Measurements from ENCODE around the gene PRAMEF17. TPM values are rescaled to one million over a fixed set of nuclear protein-coding genes. Genes with fewer than 3 reads are reported as not detected.
A peak's percentile ranks its signal among the peaks of the same experiment; 100 is the strongest.
"Not testable (repeated sequence)": the region's sequence is repeated elsewhere in the genome, so short reads cannot be mapped to it uniquely, and the experiment has no call there.

PRAMEF17 gene, protein sequence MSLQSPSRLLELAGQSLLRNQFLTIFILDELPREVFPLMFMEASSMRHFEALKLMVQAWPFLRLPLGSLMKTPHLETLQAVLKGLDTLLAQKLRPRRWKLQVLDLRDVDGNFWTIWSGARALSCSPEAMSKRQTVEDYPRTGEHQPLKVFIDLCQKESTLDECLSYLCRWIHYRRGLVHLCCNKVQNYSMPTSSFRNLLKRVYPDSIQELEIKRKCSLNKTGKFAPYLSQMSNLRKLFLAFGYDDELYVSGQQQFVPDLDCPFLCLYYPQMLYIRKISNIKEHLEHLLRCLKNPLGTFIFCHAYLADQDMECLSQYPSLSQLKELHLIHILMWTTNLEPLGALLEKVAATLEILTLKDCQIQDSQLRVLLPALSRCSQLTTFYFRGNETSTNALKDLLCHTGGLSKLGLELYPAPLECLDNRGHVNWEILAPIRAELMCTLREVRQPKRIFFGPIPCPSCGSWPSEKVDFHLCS
- total RNA-seq (not detected), polyA plus RNA-seq (not detected)
- long read RNA-seq, donor 1: 0 reads
- long read RNA-seq, donor 2: 0 reads
- long read RNA-seq, donor 3: 0 reads
- long read RNA-seq, donor 4: 0 reads
- long read RNA-seq, donor 5: 0 reads
- long read RNA-seq, donor 6: 0 reads
- long read RNA-seq, donor 7: 0 reads
- long read RNA-seq, donor 8: 0 reads
- long read RNA-seq, donor 9: 0 reads
- long read RNA-seq, donor 10: 0 reads

DNA sequence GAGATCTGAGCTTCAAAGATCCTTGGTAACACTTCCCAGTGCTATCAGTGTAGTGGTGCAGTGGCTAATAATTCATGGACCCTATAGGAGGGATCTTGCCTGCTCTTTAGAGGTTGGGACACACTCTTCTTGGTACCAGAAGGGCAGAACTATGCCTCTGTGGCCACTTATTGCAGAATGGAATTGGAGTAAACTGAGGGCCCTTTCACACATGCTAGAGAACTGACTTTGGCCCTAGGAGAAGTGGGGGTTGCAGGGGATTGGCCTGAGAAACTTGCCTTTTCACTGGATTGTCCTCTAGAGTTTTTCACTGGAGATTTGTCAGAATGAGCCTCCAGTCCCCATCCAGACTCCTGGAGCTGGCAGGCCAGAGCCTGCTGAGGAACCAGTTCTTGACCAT lies at the start of gene PRAMEF17:
Gene PRAMEF17 (plus strand): TSS at position 301 of the 400 bp plus-strand sequence. CDS start 26 bp downstream, at position 327.
- H3K27me3 ChIP-seq; DNase-seq; H3K4me3 ChIP-seq; intact Hi-C loops (cut with DNase I); H3K36me3 ChIP-seq (replicated peaks in 1 of 2); H3K9me3 ChIP-seq (replicated peaks in 1 of 3); H3K4me1 ChIP-seq (replicated peaks in 1 of 2); H3K27ac ChIP-seq: not testable (repeated sequence)

DNA sequence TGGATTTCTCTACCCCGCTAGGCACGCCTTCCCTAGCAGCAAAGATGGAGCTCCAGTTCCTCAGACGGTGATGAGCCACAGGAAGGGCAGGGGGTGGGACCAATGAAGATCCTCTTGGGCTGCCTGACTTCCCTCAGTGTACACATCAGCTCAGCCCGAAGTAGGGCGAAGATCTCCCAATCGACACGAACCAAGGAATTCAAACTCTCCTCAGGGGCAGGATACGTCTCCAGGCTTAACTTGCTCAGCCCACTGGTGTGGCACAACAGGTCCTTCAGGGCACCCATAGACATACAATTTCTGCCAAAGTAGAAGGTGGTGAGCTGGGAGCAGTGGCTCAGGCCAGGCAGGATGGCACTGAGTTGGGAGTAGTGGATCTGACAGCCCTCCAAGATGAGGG lies 46.9 kb upstream of the PRAMEF17 start:
- H3K36me3 ChIP-seq (replicated peaks in 1 of 2); H3K9me3 ChIP-seq (replicated peaks in 1 of 3); H3K4me3 ChIP-seq; H3K27me3 ChIP-seq; DNase-seq; intact Hi-C loops (cut with DNase I); H3K4me1 ChIP-seq (replicated peaks in 1 of 2); H3K27ac ChIP-seq: not testable (repeated sequence)
- WGBS, 4 donors: 74 to 85% (median 80%) methylated on average over 5 to 8 of the region's 8 CpGs

DNA sequence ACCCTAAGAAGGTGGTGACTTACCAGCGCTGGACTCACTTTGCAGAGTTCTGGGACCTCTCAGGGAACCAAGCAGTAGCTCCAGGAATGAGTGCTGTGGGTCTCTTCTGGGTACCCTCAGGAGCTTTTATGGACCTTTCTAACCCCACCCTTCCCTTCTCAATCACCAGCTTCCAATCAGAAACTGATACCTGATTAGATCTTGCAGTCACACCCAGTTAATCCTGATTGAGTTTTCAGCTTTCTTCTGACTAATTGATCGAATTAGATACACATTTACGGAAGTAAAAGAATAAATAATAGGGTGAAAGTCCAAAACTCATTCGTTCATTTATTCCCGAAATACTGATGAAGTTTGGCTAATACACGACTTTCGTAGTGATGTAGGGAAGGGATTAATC lies 42.4 kb upstream of the PRAMEF17 start, which contains the start of gene PRAMEF14:
Gene PRAMEF14 (minus strand): TSS at position 101 of the 400 bp plus-strand sequence. CDS start 1,820 bp downstream, outside the sequence.
- H3K9me3 ChIP-seq (replicated peaks in 1 of 3); H3K4me1 ChIP-seq (replicated peaks in 1 of 2); H3K27ac ChIP-seq; DNase-seq; intact Hi-C loops (cut with DNase I); H3K4me3 ChIP-seq; H3K27me3 ChIP-seq; H3K36me3 ChIP-seq (replicated peaks in 1 of 2): not testable (repeated sequence)
- WGBS, 4 donors: 70 to 78% (median 77%) methylated on average over 6 to 7 of the region's 7 CpGs

DNA sequence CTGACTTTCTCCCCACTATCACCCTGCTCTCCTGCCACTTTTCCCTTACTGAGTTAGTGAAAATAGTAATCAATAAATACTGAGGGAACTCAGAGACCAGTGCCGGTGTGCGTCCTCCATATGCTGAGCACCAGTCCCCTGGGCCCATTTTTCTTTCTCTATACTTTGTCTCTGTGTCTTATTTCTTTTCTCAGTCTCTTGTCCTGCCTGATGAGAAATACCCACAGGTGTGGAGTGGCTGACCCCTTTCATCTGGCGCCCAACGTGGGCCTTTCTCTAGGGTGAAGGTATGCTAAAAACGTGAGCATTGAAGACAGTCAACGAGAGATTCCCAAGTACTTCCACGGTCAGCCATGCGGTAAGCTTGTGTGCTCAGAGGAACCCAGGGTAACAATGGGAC lies 36.0 kb upstream of the PRAMEF17 start:
- H3K9me3 ChIP-seq (replicated peaks in 1 of 3); H3K27me3 ChIP-seq; H3K36me3 ChIP-seq (replicated peaks in 1 of 2); DNase-seq; H3K4me3 ChIP-seq; intact Hi-C loops (cut with DNase I); H3K4me1 ChIP-seq (replicated peaks in 1 of 2); H3K27ac ChIP-seq: not testable (repeated sequence)
- 79 to 89% (median 88%) methylated on average over 5 to 8 of the region's 8 CpGs for WGBS, 4 donors

DNA sequence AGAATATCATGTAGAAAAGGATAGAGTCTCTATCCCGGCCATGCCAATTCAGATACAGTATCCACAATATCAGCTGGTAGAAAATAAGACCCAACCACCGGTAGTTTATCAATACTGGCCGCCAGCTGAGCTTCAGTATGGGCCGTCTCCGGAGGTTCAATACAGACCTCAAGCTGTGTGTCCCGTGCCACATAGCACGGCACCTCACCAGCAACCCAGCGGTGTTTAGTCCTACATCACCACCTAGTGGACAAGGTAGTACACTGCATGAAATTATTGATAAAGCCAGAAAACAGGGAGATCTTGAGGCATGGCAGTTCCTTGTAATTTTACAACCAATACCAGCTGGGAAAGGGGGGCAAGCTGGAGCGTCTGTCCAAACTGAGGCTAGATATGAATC lies 35.0 kb upstream of the PRAMEF17 start:
- H3K27ac ChIP-seq; H3K9me3 ChIP-seq (replicated peaks in 1 of 3); H3K27me3 ChIP-seq; H3K36me3 ChIP-seq (replicated peaks in 1 of 2); H3K4me1 ChIP-seq (replicated peaks in 1 of 2); DNase-seq; H3K4me3 ChIP-seq; intact Hi-C loops (cut with DNase I): not testable (repeated sequence)
- WGBS, 4 donors: 0% methylated on average over 1 of the region's 9 CpGs; no CpG with 5 or more reads in 3 of the 4 donors
- TF ChIP-seq, protein P1, sequence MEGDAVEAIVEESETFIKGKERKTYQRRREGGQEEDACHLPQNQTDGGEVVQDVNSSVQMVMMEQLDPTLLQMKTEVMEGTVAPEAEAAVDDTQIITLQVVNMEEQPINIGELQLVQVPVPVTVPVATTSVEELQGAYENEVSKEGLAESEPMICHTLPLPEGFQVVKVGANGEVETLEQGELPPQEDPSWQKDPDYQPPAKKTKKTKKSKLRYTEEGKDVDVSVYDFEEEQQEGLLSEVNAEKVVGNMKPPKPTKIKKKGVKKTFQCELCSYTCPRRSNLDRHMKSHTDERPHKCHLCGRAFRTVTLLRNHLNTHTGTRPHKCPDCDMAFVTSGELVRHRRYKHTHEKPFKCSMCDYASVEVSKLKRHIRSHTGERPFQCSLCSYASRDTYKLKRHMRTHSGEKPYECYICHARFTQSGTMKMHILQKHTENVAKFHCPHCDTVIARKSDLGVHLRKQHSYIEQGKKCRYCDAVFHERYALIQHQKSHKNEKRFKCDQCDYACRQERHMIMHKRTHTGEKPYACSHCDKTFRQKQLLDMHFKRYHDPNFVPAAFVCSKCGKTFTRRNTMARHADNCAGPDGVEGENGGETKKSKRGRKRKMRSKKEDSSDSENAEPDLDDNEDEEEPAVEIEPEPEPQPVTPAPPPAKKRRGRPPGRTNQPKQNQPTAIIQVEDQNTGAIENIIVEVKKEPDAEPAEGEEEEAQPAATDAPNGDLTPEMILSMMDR (IDR thresholded peaks at IDR 0.05): peak in 1 of 6 experiments; percentile 7

DNA sequence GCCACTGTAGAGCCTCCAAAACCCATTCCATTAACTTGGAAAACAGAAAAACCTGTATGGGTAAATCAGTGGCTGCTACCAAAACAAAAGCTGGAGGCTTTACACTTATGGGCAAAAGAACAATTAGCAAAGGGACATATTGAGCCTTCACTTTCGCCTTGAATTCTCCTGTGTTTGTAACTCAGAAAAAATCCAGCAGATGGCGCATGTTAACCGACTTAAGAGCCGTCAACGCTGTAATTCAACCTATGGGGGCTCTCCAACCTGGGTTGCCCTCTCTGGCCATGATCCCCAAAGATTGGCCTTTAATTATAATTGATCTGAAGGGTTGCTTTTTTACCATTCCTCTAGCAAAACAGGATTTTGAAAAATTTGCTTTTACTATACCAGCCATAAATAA lies 32.7 kb upstream of the PRAMEF17 start:
- peak; percentile 16 to 55 (median 42) for DNase-seq
- TF ChIP-seq, protein P1 (IDR thresholded peaks at IDR 0.05): peak; percentile 29 to 75 (median 60)
- H3K27ac ChIP-seq; intact Hi-C loops (cut with DNase I); H3K36me3 ChIP-seq (replicated peaks in 1 of 2); H3K4me1 ChIP-seq (replicated peaks in 1 of 2); H3K27me3 ChIP-seq; H3K4me3 ChIP-seq; H3K9me3 ChIP-seq (replicated peaks in 1 of 3): not testable (repeated sequence)
- WGBS, 4 donors: 2 to 6% (median 3%) methylated on average over 5 of the region's 5 CpGs

DNA sequence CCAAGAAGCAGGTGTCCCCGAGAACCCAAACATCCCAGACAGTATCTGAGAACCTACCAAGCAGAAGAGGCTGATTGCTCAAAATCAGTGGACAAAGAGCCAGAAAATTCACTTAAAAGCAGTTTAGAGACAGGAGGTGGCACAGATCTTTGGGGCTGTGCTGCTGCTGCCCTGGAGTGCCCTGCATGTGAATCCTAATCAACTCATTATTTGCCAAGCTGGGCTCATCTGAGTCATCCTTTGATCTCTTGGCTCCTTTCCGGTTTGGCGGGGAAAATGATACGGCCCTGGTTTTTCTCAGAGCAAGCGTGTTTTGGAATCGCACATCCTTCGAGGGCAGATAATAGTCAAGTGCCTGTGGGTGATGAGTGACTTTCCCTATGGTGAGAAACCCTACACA lies 27.1 kb upstream of the PRAMEF17 start:
- DNase-seq; H3K27ac ChIP-seq; H3K36me3 ChIP-seq (replicated peaks in 1 of 2); intact Hi-C loops (cut with DNase I); H3K4me3 ChIP-seq; H3K9me3 ChIP-seq (replicated peaks in 1 of 3); H3K4me1 ChIP-seq (replicated peaks in 1 of 2); H3K27me3 ChIP-seq: not testable (repeated sequence)
- 60 to 69% methylated on average over 1 of the region's 7 CpGs; no CpG with 5 or more reads in 2 of the 4 donors for WGBS, 4 donors

DNA sequence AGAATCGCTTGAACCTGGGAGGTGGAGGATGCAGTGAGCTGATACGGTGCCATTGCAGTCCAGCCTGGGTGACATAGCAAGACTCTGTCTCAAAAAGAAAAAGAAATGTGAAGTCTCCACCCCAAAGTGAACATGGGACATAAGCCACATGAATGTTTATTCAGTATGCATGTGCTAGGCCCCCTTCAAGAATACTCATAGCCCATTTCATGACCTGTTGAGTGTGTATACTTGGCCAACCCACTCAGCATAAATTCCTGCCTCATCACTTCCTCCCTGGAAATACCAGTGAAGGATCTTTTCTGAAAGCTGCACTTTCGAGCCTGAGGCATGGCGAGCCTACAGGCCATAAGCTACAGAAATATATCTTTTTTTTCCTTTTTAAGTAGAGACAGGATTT lies 24.5 kb upstream of the PRAMEF17 start:
- H3K27ac ChIP-seq; H3K4me3 ChIP-seq; H3K9me3 ChIP-seq (replicated peaks in 1 of 3); intact Hi-C loops (cut with DNase I); H3K27me3 ChIP-seq; H3K4me1 ChIP-seq (replicated peaks in 1 of 2); H3K36me3 ChIP-seq (replicated peaks in 1 of 2); DNase-seq: not testable (repeated sequence)
- 86 to 100% (median 91%) methylated on average over 2 of the region's 4 CpGs for WGBS, 4 donors

DNA sequence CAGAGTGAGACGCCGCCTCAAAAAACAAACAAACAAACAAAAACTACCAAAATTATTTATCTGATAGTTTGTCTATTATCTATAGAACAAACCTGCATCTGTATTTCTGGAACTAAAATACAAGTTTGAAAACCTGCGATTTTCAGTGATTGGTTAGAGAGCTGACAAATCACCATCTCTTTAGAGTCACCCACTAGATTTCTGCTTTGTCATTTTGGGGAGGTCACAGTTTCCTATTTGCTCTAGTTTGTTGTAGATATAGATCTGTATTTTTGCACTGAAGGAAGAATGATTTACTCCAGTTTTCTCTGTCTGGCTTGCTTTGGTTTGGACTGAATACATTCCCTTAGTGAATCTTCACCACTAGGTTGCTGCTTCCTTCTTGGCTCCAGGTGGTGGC lies 22.9 kb upstream of the PRAMEF17 start:
- DNase-seq; intact Hi-C loops (cut with DNase I); H3K27me3 ChIP-seq; H3K4me3 ChIP-seq; H3K4me1 ChIP-seq (replicated peaks in 1 of 2); H3K36me3 ChIP-seq (replicated peaks in 1 of 2); H3K9me3 ChIP-seq (replicated peaks in 1 of 3); H3K27ac ChIP-seq: not testable (repeated sequence)
- 78 to 96% (median 87%) methylated on average over 3 of the region's 3 CpGs for WGBS, 4 donors
